MM.1S (cell line): Measurements from ENCODE around the gene CAMK1.

ENCODE experiments used
- DNase-seq: peaks from one replicate; pipeline ENCODE4 v3.0.0-alpha.2; 2015
- H2AFZ ChIP-seq: fragments of 300-600 bp; sonication (generic); 2 replicates; pipeline ENCODE4 v1.6.0; 2016; ENCODE audit warnings: antibody characterized with exemption, low read length
- H3F3A ChIP-seq: fragments of 300-600 bp; sonication (generic); 2 replicates; pipeline ENCODE4 v1.6.1; 2016; ENCODE audit warnings: mild to moderate bottlenecking, antibody characterized with exemption, low read length, moderate library complexity, mixed read lengths; ENCODE audit not compliant: insufficient read depth
- H3K27ac ChIP-seq: fragments of 300-600 bp; sonication (generic); 2 replicates; pipeline ENCODE4 v1.5.1; 2016; ENCODE audit warnings: mild to moderate bottlenecking, low read length
- H3K27me3 ChIP-seq: fragments of 300-600 bp; sonication (generic); replicated peaks from 2 replicates; pipeline ENCODE4 v1.6.0; 2016; ENCODE audit warnings: low read length; ENCODE audit not compliant: insufficient read depth
- H3K36me3 ChIP-seq: fragments of 300-600 bp; sonication (generic); replicated peaks from 2 replicates; pipeline ENCODE4 v1.6.1; 2016; ENCODE audit warnings: mild to moderate bottlenecking, low read length, mixed read lengths; ENCODE audit not compliant: insufficient read depth
- H3K4me1 ChIP-seq: fragments of 300-600 bp; sonication (generic); 2 replicates; pipeline ENCODE4 v1.6.1; 2016; ENCODE audit warnings: low read length, mixed read lengths
- H3K4me2 ChIP-seq: fragments of 300-600 bp; sonication (generic); 2 replicates; pipeline ENCODE4 v1.6.0; 2016; ENCODE audit warnings: low read depth, low read length
- H3K4me3 ChIP-seq: fragments of 300-600 bp; sonication (generic); 2 replicates; pipeline ENCODE4 v1.5.1; 2016; ENCODE audit warnings: low read length, mixed read lengths
- H3K79me2 ChIP-seq: fragments of 300-600 bp; sonication (generic); 2 replicates; pipeline ENCODE4 v1.6.1; 2016; ENCODE audit warnings: mixed run types, low read length, mixed read lengths
- H3K9ac ChIP-seq: fragments of 300-600 bp; sonication (generic); 2 replicates; pipeline ENCODE4 v1.6.1; 2016; ENCODE audit warnings: low read length, mixed read lengths
- H3K9me2 ChIP-seq: fragments of 300-600 bp; sonication (generic); replicated peaks from 2 replicates; pipeline ENCODE4 v1.6.1; 2016; ENCODE audit warnings: mild to moderate bottlenecking, low read length, mixed read lengths; ENCODE audit not compliant: insufficient read depth
- H3K9me3 ChIP-seq: fragments of 300-600 bp; sonication (generic); replicated peaks from 2 replicates; pipeline ENCODE4 v1.6.1; 2016; ENCODE audit warnings: mild to moderate bottlenecking, low read length, mixed read lengths; ENCODE audit not compliant: insufficient read depth
- H4K20me1 ChIP-seq: fragments of 300-600 bp; sonication (generic); 2 replicates; pipeline ENCODE4 v1.6.1; 2016; ENCODE audit warnings: mild to moderate bottlenecking, low read length, moderate library complexity, mixed read lengths; ENCODE audit not compliant: insufficient read depth
- CTCF ChIP-seq: fragments of 300-600 bp; sonication (generic); IDR thresholded peaks from 2 replicates; pipeline ENCODE4 v1.5.1; 2016; ENCODE audit warnings: antibody characterized with exemption, low read length, mixed read lengths
- EZH2 ChIP-seq: fragments of 300-600 bp; sonication (generic); optimal IDR thresholded peaks from 2 replicates; pipeline ENCODE3; 2017; ENCODE audit warnings: low read depth, mild to moderate bottlenecking, antibody characterized with exemption, low read length, mixed read lengths
- EZH2phosphoT487 ChIP-seq: fragments of 300-600 bp; sonication (generic); IDR thresholded peaks from 2 replicates; pipeline ENCODE4 v1.6.1; 2018; ENCODE audit warnings: antibody characterized with exemption, low read length

CAMK1 gene

GRCh38 chr3:9732080-9732739 lies 37.5 kb downstream of the CAMK1 start:
- Histone ChIP-seq H3K36me3 (peaks cover 7% of the 10 kb centered on the region; the same call in 1 of the 2 replicates), H3K79me2 (peaks cover 52% of the 10 kb centered on the region), H3K27ac (no peak overlapping the region), H3F3A (no peaks in the 10 kb centered on the region), H3K4me3 (peak overlapping the region; percentile 98), H2AFZ (peak overlapping the region; percentile 81), H3K9ac (peak overlapping the region; percentile 97), H3K9me3 (no peaks in the 10 kb centered on the region), H4K20me1 (no peaks in the 10 kb centered on the region), H3K4me1 (peaks cover 10% of the 10 kb centered on the region), H3K27me3 (no peaks in the 10 kb centered on the region), H3K4me2 (peak overlapping the region; percentile 98), H3K9me2 (no peaks in the 10 kb centered on the region)
- peak; percentile 17 for DNase-seq
- TF ChIP-seq CTCF (no peak), EZH2phosphoT487 (no peak), EZH2 (no peak)

GRCh38 chr3:9731206-9732079 lies 38.3 kb downstream of the CAMK1 start, which contains the start of gene BRPF1:
Gene BRPF1 (plus strand): TSS chr3:9731735. CDS start chr3:9734141, 2,406 bp downstream.
- H2AFZ ChIP-seq = peak within 1 kb of the TSS; percentile 96
- H3K4me3 ChIP-seq = peak within 1 kb of the TSS; percentile 98
- H3K27me3 ChIP-seq = no peaks in the 10 kb centered on the region
- H3K36me3 ChIP-seq = peaks cover 7% of the 10 kb centered on the region; the same call in 1 of the 2 replicates
- peak within 1 kb of the TSS; percentile 79 for H3K27ac ChIP-seq
- no peaks in the 10 kb centered on the region for H4K20me1 ChIP-seq
- H3K4me1 ChIP-seq = peaks cover 10% of the 10 kb centered on the region
- peak within 1 kb of the TSS; percentile 97 for H3K9ac ChIP-seq
- H3K4me2 ChIP-seq = peak within 1 kb of the TSS; percentile 98
- TF ChIP-seq EZH2 = no peak
- no peak for TF ChIP-seq CTCF
- no peaks in the 10 kb centered on the region for H3K9me3 ChIP-seq
- H3F3A ChIP-seq = no peaks in the 10 kb centered on the region
- peak; percentile 98 for DNase-seq
- H3K9me2 ChIP-seq = no peaks in the 10 kb centered on the region
- H3K79me2 ChIP-seq = peaks cover 44% of the 10 kb centered on the region

GRCh38 chr3:9730657-9731205 lies 39.0 kb downstream of the CAMK1 start:
- H2AFZ ChIP-seq = peak overlapping the region; percentile 96
- H3K79me2 ChIP-seq = peaks cover 42% of the 10 kb centered on the region
- no peaks in the 10 kb centered on the region for H4K20me1 ChIP-seq
- peak overlapping the region; percentile 34; the same call in 1 of the 2 replicates for H3K9ac ChIP-seq
- H3K27me3 ChIP-seq = no peaks in the 10 kb centered on the region
- no peaks in the 10 kb centered on the region for H3K9me2 ChIP-seq
- peak overlapping the region; percentile 71 for H3K4me3 ChIP-seq
- H3K9me3 ChIP-seq = no peaks in the 10 kb centered on the region
- peaks cover 7% of the 10 kb centered on the region; the same call in 1 of the 2 replicates for H3K36me3 ChIP-seq
- H3F3A ChIP-seq = no peaks in the 10 kb centered on the region
- H3K4me2 ChIP-seq = peak overlapping the region; percentile 48
- no peak for TF ChIP-seq EZH2phosphoT487
- no peak for TF ChIP-seq EZH2
- TF ChIP-seq CTCF = no peak
- peaks cover 10% of the 10 kb centered on the region for H3K4me1 ChIP-seq
- DNase-seq = no peak
- H3K27ac ChIP-seq = no peak overlapping the region
